CD4-positive, alpha-beta T cell treated with Interleukin-1 beta for 1 hour (primary cell): ENCODE results near the gene SIAH3.
"Not testable (repeated sequence)": the region's sequence is repeated elsewhere in the genome, so short reads cannot be mapped to it uniquely, and the experiment has no call there.

ENCODE experiments used
- DNase-seq, 2 donors: peaks; one replicate each; pipeline ENCODE4 v3.0.0-alpha.2; 2020 to 2022

Gene SIAH3

DNA sequence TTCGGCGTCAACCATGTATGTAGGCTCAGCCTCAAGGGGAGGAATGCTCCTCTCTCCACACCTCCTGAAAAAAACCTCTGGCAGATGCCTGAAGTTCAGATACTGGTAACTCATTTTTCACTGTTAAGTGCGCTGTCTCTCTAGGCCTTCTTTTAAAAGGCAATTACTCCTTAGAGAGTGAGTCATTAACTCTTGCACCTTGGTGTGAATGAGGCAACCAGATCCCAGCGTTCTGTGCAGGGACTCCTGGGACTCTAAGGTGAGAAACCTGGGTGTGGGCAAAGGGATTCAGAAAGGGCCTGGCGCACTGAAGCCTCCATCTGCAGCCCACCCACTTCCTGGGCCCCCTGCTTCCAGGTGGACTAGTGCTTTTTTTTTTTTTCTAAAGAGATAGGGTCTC is 71.7 kb downstream of the SIAH3 start:
- no peak for DNase-seq

DNA sequence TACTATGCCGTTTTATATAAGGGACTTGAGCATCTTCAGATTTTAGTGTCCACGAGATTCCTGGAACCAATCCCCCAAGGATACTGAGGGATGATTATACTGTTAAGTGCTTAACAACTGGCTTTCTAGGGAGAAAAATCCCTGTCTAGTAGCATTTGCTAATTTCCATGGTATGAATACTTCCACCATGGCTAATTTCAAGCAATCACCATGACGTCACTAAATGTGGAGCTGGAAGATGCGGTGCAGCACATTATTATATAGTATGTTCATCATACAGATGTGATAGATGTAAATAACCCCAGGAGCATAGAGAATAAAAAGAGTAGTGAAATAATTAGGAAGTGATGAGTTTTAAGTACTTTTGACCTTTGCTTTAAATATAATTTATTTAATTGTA is 72.7 kb downstream of the SIAH3 start:
- no peak for DNase-seq

DNA sequence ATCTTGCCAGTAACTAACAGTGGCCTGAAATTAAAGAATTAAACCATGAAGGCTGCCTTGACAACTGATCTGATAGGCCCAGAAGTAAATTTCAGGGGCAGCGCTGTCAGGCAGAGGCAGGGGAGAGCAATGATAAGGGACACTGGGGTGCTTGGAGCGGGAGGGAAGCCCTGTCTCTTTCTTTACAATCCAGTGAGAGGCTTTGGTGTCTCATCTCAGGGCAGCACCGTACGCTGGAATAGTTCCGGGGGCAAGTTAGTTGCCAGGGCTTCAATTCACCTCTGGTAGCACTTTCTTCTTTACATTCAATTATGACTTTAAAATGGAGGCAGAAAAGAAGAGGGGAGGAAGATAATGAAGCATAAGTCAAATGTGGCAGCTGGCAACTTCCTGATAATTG is 74.8 kb downstream of the SIAH3 start:
- no peak for DNase-seq

DNA sequence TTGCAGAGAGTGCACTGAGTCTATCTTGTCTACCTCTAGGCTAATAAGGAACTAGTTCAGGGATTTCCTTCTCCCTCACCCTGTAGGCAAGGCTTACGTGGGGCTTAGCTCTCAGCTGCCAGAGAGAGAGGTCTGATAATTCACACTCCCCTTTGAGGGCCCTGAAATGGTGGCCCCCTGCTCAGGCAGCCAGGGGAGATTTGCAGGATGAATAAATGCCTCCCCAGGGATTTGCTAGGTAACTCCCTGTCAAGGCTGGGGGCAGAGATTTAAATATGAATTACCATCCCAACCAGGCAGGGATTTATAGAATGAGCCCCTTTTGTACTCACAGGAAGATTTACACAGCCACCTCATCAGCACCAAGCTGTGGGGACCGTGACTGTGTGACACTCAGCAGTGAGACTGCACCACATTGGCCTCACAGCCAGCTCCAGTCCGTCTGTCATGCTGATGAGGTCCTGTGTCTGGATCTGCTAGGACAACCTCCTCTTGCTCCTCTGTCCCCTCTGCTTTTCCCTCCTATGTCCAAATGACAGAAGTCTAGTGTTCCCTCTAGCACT is 76.1 kb downstream of the SIAH3 start:
- no peak for DNase-seq

DNA sequence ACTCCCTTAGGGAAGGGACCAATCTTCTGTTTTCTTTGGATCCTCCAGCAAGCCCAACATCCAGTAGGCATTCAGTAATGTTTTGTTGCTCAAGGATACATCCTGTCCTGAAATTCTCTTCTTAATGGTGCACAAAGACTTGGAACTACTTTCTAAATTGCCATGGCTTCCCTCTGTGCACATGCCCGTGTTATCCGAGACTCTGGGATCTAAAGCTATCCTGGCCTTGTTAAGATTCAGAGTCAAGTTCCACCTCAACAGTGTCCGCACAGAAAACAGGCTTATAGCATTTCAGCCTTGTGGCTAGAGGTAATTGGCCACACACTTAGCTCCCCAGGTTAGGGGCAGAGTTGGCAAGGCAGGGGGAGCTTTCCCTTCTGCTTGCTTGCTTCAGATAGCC is 77.6 kb downstream of the SIAH3 start:
- DNase-seq, result no peak

DNA sequence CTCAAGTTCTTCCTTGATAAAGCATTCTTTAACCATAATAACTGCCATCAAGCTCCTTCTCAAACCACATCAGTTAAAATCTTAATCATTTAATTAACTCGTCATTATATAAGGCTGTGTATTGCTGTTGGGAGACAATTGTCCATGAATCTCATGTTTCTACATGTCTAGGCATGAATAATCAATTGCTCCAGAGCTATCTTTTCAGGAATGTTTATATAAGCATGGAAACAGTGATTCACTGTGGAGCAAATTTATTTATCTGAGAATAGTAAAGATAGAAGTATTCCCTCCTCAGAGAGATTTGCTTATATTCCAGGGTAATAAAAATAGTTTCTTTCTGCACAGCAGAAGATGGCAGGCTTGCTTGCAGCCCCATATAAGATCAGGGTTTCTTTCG is 78.3 kb downstream of the SIAH3 start:
- DNase-seq, result no peak

DNA sequence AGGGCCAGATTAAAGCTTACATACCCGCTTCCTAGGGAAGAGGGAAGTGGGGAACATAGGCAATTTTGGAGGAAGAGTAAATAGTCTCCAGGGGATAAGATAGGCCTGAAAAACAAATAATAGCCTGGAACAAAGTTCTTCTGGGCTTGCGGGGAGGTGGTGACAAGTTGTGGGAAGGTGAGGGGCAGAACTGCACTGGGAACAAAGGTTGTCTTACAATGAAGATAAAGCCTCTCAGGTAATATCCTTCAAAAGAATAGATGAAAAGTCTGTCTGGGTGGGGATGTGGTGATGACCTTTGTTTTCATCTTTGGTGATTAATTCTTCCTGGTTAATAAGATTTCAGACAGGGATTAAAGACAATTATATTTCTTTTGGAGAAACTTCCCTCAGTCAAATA is 80.7 kb downstream of the SIAH3 start:
- DNase-seq, result no peak

DNA sequence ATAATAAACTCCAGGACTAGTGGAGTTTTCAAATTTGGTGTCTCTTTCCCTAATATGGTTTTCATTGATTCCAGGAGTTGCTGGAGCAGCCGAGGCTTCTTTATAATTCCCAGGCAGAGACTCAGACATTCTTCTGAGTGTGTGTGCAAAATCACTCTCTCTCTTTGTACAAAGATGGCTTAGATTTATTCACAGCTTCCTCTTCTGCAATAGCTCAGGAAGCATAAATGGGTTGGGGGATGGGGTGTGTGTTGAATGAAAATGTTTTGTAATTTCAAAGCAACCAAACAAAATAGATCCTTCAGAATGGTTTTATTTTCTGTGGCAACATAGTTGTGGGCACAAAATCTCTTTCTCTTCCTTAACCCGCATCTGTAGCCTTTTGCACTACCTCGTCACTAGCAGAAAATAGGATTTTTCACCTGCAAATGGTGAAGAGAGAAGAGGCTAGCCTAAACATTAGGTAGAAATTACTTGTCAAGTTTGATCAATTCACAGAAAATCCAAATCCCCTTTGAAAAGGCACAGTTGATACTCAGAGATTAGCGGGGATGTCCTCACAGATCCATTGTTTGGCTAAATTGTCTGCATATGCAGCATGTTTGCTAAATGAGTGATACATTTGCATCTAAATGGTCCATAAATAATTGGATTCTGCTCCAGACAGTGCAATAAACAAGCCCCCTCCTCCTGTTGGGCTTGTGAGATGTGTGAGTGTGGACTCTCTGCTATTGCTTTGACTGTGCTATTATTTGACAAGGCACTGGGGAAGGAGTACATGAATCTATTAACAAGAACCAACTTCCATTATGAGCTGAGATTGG is 82.7 kb downstream of the SIAH3 start:
- no peak for DNase-seq

DNA sequence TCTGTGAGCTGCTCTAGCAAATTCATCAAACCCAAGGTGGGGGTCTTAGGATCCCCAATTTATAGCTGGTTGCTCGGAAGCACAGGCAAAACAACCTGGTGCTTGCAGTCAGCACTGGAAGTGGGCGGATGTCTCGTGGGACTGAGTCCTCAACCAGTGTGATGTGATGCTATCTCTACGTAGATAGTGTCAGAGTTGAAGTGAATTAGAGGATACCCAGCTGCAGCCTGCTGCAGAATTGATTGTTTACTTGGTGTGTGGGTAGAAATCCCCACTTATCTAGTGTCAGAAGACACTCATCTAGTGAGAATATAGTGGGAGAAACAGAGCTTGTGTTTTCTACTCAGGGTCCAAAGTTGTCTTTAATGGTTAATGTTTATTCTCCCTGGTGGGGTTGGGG is 86.1 kb downstream of the SIAH3 start:
- DNase-seq, result no peak

DNA sequence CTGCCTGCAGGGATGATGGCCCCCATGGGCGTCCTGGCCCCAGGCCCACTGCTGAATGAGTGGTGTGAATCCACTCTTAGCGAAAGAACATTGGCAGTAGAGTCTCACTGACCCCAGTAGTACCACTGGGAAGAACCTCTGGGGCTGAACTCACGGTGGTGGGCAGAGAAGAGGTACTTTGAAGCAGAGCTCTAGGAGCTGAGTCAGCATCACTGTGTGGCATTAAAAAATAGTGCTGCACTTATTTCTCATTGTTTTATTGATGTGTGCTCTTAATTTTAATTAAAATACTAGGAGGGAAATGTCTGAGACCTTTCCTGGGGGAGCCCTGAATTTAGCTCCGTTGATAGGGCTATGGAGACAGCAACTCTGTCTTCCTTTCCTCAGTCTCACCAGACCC is 88.1 kb downstream of the SIAH3 start:
- DNase-seq, result no peak

DNA sequence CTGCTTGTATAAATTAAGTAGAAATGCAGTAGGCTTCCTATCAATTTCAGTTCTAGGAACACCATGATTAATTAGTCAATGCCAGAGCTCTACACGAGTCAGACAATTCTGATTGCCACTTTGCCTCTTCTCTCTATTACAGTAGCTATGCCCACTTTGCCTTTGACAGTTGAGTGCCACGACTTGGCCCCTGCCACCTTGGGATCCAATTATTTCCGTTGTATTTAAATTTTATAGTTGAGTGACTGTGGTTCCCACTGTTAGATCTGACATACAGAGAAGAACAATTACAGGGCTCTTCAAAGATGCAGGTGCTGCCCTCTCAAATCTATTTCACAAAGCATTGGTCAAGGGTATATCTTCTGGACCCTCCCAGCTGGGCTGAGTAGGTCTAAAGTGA is 94.0 kb downstream of the SIAH3 start:
- DNase-seq, result not testable (repeated sequence)

DNA sequence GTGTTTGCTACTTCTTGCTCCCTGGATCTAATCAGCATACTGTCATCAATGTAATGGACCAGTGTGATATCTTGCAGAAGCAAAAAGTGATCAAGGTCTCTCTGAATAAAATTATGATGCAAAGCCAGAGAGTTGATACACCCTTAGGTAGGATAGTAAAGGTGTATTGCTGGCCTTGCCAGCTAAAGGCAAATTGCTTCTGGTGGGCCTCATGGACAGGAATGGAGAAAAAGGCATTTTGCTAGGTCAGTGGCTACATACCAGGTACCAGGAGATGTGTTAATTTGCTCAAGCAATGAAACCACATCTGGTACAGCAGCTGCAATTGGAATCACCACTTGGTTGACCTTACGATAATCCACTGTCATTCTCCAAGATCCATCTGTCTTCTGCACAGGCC is 95.1 kb downstream of the SIAH3 start:
- not testable (repeated sequence) for DNase-seq

DNA sequence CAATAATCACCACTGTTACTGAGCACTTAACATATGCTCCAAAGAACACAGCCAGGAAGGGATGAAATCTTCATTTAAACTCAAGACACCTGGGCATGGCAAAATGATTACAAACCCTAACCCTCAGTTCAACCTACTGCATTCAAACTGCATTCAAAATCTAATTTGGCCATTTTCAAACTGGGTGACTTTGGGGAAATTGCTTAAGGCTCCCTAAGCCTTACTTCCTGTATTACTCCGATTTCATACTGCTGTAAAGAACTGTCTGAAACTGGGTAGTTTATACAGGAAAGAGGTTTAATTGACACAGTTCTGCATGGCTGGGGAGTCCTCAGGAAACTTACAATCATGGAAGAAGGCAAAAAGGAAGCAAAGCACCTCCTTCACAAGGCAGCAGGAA is 99.0 kb downstream of the SIAH3 start:
- DNase-seq, result no peak

DNA sequence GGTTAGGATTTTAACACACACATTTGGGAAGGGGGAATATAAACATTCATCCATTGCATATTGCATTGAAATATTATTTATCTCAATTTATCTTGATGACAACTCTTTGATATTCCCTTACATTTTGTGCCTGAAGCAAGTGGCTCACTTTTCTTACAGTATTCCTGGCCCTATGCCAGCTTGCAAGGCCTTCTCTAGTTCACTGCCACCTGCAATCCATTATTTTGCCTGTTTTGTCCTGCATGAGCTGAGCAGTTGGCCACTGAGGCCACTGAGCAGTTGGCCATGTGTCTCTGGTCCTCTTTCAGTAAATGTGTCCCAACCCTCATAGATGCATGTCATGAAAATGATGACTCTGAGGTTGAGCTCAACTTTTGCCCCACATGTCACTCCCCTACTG is 99.7 kb downstream of the SIAH3 start:
- no peak for DNase-seq

DNA sequence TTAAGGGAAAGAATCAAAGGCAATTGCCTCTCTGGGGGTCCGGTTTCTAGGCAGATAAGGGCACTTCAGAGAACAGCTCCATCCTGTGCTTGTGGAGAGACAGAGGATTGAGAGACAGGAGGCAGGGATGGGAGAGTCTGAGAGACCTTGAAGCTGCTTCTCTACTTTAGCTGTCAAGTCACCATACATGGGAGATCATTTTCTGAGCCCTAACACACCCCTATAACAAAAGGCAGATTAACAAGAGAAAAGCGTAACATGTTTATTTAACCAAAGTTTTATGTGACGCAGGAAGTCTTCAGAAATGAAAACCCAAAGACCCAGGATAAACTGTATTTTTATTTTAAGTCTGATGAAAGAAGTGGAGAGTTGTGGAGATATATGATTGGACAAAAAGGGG is 101.0 kb downstream of the SIAH3 start:
- DNase-seq, result no peak

DNA sequence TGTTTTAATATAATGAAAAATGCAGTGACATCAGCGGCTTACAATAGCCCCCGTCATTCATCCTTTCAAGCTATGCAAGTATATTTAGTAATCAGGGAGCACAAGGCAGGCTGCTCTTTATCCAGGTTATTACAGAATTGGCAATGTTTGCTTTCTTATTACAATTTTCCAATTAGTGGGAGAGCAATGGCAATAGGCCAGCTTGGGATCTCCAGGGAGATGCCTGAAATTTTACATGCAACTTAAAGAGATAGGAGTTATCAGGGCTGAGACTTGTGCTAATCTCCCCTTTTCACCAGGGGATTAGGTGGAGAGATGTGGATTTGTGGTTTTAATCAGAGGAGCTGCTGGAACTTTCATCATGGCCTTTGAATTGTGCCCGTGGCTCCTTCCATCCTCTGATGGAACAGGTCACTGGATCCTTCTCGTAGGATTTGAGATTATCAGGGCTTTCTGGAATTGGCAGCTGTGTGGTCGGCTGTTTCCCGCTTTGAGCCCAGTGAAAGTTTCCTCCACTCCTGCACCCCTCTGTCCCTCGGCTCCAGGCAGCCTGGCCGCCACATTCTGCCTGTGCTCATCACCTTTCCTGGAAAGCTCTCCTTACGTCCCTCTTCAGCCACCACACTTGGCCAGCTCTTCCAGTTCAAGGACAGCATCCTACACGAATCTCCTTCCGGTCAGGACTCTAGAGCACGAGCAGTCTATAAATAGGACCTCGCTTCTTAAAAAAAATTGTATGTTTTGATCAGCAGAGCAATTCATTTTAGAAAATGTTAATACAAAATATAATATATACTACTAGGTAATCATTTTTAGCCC is 102.4 kb downstream of the SIAH3 start:
- no peak for DNase-seq

DNA sequence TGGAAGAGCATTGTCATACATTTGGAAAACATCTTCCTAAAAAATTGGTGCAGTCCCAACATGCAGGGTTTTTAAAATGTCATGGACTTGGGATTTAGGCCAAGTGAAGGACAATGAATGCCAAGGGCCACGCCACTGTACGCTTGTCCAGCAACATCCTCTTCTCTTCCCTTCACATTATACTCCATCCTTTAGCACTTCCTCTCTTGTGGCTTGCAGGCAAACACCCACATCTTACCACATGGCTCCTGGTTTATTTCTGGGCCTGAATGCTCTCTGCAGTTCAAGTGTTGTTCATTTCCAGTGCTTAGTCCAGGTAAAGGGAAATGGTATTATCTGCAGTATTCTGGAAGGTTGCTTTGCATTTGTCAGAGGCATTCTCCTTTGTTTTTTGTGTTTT is 104.5 kb downstream of the SIAH3 start:
- DNase-seq, result no peak

DNA sequence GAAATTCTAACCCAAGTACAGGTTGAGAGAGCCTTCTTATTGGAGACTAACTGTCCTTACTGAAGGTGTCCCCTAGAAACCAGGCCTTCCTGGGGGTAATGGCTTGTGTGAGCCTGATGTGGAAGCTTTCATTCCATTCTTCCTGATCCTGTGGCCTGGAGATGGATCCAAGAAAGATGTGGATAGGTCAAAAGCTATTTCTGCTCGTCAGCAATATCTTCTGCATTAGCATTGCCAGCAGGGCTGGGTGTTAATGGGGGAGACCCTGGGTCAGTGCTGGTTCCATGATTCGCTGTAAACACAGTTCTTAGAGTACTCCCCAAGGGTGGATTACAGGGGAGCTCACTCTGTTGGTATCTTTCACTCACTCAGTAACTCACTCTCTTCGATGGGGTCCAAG is 106.6 kb downstream of the SIAH3 start:
- no peak for DNase-seq

DNA sequence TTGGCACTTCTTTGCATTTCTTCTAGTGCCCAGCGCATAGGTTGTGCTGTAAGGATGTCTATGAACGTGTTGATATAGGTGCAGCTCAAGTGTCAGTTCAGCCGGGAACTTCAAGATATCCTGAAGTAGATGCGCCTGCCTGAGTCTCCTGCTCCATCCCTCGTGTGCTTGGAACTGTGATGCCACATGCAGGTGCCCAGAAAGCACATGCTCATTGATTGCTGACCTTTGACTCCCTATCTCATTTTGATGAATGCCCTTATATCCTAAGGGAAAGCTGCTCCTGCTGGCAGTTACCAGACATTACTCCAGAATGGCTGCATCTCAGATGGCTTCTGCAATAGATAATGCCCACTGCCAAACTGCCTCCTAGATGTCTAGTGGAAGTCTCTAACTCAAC is 108.6 kb downstream of the SIAH3 start:
- DNase-seq, result no peak

DNA sequence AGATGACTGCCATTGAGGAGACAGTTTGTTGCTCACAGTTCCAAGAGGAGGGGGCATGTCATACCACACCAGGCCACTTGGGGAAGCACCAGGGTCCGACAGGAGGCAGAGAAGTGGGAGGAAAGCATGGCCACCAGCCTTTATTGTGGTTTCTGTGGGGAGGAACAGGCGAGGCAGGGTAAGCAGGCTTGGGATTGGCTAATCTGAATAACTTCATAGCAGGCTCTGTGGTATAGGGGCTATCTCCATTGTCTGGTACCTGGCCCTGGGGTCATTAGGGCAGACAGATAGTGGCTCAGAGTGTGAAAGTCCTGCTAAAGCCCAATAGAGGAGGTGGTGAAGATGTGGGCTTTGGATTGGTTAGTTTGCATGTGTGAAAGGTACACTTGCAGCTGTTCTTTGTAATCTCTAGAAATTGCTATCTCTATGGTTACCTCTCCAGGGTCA is 114.0 kb downstream of the SIAH3 start:
- DNase-seq, result no peak

DNA sequence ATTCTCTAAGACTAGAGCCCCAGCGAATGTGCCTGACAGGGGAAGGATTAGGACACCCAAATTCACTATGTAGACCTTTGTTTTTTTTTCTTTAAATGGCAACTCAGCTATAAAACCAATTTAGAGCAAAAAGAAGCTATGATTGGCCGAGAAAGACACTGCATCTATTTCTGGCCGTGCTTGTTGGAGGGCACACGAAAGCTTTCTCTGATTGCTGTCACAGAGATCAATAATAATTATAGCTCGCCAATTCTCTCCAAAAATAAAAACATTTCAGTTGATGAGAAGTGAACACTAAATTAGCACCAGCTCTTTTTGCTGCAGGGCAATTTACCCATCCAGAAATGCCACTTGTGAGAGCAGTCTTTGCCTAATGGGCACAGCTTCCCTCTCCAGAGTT is 118.2 kb downstream of the SIAH3 start:
- DNase-seq, result no peak

DNA sequence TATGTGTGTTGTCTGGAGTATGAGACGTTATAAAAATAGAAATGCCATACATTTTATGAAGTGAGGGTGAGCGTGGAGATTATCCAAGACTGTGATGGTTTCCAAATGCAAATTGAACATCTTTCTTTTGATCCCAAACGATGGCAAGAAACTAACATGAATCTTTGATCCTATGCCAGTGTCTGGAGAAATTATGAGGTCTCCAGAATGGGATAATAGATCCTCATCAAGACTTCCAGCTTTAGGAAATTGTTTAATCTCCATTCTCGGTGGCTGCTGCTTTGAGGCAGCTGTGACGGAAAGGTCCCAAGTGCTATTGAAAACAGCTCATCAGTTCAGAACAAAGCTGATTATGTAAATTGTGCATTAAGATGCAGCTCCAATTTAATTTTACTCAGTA is 118.6 kb downstream of the SIAH3 start:
- no peak for DNase-seq

DNA sequence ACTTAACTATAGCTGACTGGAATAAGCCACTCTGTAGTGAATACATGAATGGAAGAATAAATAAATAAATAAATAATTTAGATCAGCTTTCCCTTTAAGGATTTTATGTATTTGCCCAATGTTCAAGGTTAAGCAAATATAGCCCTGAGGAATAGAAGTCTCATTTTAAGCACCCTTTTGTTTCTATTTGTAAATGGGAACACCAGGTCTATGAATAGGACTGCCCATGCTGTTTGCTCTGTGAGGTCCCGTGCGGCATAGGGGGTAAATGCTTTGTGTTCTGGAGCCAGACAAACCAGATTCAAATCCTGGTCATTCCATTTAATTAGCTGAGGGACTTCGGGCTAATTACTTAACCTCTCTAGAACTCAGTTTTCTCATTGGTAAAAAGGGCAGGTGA is 120.1 kb downstream of the SIAH3 start:
- DNase-seq, result no peak

DNA sequence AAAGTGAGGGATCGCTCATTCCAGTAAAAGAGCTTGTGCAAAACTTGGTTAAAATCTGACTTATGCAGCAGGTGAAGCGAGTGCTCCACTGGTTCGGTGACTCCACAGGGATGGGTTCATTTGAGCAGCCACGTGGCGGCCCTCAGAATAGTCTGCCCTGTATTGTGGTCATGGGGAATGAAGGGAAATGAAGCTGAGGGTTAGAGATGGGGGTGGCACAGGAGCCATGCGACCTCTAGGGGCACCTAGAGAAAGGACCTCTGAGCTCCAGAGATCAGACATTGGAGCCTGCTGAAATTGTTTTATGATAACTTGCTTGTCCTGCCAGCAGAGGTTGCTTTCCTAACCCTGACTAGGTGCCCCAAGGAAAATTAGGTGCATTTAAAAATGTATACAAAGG is 122.8 kb downstream of the SIAH3 start:
- DNase-seq, result no peak
